ENCODE measurements around the gene CD40LG.
A peak's percentile ranks its signal among the peaks of the same experiment; 100 is the strongest.

Gene CD40LG

DNA sequence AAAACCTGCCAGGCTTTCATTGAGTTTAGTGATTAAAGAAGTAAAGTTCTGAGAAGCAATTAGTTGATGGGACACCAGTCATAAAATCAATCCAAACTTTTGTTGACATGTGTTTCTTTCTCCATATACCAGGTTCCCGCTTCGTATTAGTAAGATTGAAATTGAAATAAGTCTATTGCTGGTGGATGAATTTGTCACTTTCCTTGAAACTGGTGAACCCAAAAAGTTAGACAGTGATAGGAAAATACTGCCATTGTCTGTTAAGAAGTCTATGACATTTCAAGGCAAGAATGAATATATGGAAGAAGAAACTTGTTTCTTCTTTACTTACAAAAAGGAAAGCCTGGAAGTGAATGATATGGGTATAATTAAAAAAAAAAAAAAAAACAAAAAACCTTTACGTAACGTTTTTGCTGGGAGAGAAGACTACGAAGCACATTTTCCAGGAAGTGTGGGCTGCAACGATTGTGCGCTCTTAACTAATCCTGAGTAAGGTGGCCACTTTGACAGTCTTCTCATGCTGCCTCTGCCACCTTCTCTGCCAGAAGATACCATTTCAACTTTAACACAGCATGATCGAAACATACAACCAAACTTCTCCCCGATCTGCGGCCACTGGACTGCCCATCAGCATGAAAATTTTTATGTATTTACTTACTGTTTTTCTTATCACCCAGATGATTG is at the start of gene CD40LG:
CD40LG (plus strand) TSS at position 482 of the 684 bp plus-strand sequence; CDS start at position 573, 91 bp downstream.
- H3K36me3 ChIP-seq (ENCODE audit: control insufficient read depth in 2 of 2, insufficient read depth in 2 of 2, low read length in 2 of 2), result no peaks in the 10 kb centered on the region
- H3K4me3 ChIP-seq (ENCODE audit: low read length in 2 of 2), result peak within 1 kb of the TSS in 1 of 2 donors; percentile 48
- no peak within 1 kb of the TSS for H3K27ac ChIP-seq (ENCODE audit: low read depth in 2 of 2, low read length in 2 of 2)
- no peaks in the 10 kb centered on the region for H3K9me3 ChIP-seq (ENCODE audit: control insufficient read depth in 2 of 2, low read length in 2 of 2)
- no peaks in the 10 kb centered on the region for H3K4me1 ChIP-seq (ENCODE audit: control insufficient read depth in 2 of 2, insufficient read depth in 2 of 2, low read length in 2 of 2)
- H3K9ac ChIP-seq (ENCODE audit: low read depth in 1 of 2, low read length in 2 of 2), result peak within 1 kb of the TSS in 1 of 2 donors; percentile 17
- H3K27me3 ChIP-seq (ENCODE audit: control insufficient read depth in 2 of 2, insufficient read depth in 2 of 2, low read length in 2 of 2), result peaks cover 0 to 2% of the 10 kb centered on the region in 2 donors

DNA sequence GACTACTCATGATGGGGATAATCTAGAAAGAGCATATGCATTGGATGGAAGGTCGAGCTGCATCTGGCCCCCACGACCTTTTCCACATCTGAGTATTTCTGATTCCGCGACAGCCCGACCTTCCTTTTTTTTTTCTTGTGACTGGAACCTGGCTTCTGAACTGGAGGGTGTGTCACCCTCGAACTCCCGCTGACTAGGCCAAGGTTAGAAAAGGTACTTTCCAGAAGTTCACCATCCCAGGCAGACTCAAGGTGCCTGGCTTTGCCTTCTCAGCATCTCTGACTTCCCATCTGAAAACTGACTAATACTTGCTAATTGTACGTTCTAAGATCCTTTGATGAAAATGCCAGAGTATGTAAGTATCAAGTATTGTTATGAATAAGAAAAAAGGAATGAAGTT is 49.3 kb upstream of the CD40LG start:
- H3K27ac ChIP-seq (ENCODE audit: low read depth in 2 of 2, low read length in 2 of 2), result no peak overlapping the region
- H3K4me1 ChIP-seq (ENCODE audit: control insufficient read depth in 2 of 2, insufficient read depth in 2 of 2, low read length in 2 of 2), result no peaks in the 10 kb centered on the region
- H3K9ac ChIP-seq (ENCODE audit: low read depth in 1 of 2, low read length in 2 of 2), result no peak overlapping the region
- no peak overlapping the region for H3K4me3 ChIP-seq (ENCODE audit: low read length in 2 of 2)
- H3K27me3 ChIP-seq (ENCODE audit: control insufficient read depth in 2 of 2, insufficient read depth in 2 of 2, low read length in 2 of 2), result no peaks in the 10 kb centered on the region
- H3K9me3 ChIP-seq (ENCODE audit: control insufficient read depth in 2 of 2, low read length in 2 of 2), result no peaks in the 10 kb centered on the region
- H3K36me3 ChIP-seq (ENCODE audit: control insufficient read depth in 2 of 2, insufficient read depth in 2 of 2, low read length in 2 of 2), result no peaks in the 10 kb centered on the region

DNA sequence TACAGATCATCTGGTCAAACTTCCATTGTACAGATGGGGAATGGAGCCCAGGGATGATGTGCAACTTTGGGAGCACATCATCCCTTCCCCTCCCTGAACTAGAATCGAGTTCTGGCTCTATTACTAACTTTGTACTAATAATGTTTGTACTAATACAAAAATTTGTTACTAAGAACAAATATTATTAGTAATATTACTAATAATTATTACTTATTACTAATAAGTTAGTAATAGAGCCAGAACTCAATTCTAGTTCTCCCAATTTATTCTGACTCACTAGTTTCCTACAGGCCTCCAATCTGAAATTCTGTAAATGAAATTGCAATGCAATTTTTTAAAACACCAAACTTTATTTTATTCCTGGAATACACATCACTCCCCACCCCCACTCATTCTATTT is 47.9 kb upstream of the CD40LG start:
- no peak overlapping the region for H3K4me3 ChIP-seq (ENCODE audit: low read length in 2 of 2)
- H3K27me3 ChIP-seq (ENCODE audit: control insufficient read depth in 2 of 2, insufficient read depth in 2 of 2, low read length in 2 of 2), result no peaks in the 10 kb centered on the region
- no peaks in the 10 kb centered on the region for H3K36me3 ChIP-seq (ENCODE audit: control insufficient read depth in 2 of 2, insufficient read depth in 2 of 2, low read length in 2 of 2)
- H3K9ac ChIP-seq (ENCODE audit: low read depth in 1 of 2, low read length in 2 of 2), result no peak overlapping the region
- no peaks in the 10 kb centered on the region for H3K9me3 ChIP-seq (ENCODE audit: control insufficient read depth in 2 of 2, low read length in 2 of 2)
- H3K4me1 ChIP-seq (ENCODE audit: control insufficient read depth in 2 of 2, insufficient read depth in 2 of 2, low read length in 2 of 2), result no peaks in the 10 kb centered on the region
- no peak overlapping the region for H3K27ac ChIP-seq (ENCODE audit: low read depth in 2 of 2, low read length in 2 of 2)

GRCh38 chrX:136607236-136607635 is 40.7 kb upstream of the CD40LG start:
- no peak overlapping the region for H3K4me3 ChIP-seq (ENCODE audit: low read length in 2 of 2)
- H3K27ac ChIP-seq (ENCODE audit: low read depth in 2 of 2, low read length in 2 of 2), result no peak overlapping the region
- no peaks in the 10 kb centered on the region for H3K4me1 ChIP-seq (ENCODE audit: control insufficient read depth in 2 of 2, insufficient read depth in 2 of 2, low read length in 2 of 2)
- H3K36me3 ChIP-seq (ENCODE audit: control insufficient read depth in 2 of 2, insufficient read depth in 2 of 2, low read length in 2 of 2), result no peaks in the 10 kb centered on the region
- H3K9ac ChIP-seq (ENCODE audit: low read depth in 1 of 2, low read length in 2 of 2), result no peak overlapping the region
- no peaks in the 10 kb centered on the region for H3K9me3 ChIP-seq (ENCODE audit: control insufficient read depth in 2 of 2, low read length in 2 of 2)
- H3K27me3 ChIP-seq (ENCODE audit: control insufficient read depth in 2 of 2, insufficient read depth in 2 of 2, low read length in 2 of 2), result no peaks in the 10 kb centered on the region

GRCh38 chrX:136608295-136608933 is 39.5 kb upstream of the CD40LG start:
- H3K27me3 ChIP-seq (ENCODE audit: control insufficient read depth in 2 of 2, insufficient read depth in 2 of 2, low read length in 2 of 2), result no peaks in the 10 kb centered on the region
- H3K9me3 ChIP-seq (ENCODE audit: control insufficient read depth in 2 of 2, low read length in 2 of 2), result no peaks in the 10 kb centered on the region
- no peaks in the 10 kb centered on the region for H3K4me1 ChIP-seq (ENCODE audit: control insufficient read depth in 2 of 2, insufficient read depth in 2 of 2, low read length in 2 of 2)
- H3K36me3 ChIP-seq (ENCODE audit: control insufficient read depth in 2 of 2, insufficient read depth in 2 of 2, low read length in 2 of 2), result no peaks in the 10 kb centered on the region
- H3K27ac ChIP-seq (ENCODE audit: low read depth in 2 of 2, low read length in 2 of 2), result no peak overlapping the region
- H3K9ac ChIP-seq (ENCODE audit: low read depth in 1 of 2, low read length in 2 of 2), result no peak overlapping the region
- peak overlapping the region in 1 of 2 donors; percentile 0 for H3K4me3 ChIP-seq (ENCODE audit: low read length in 2 of 2)

DNA sequence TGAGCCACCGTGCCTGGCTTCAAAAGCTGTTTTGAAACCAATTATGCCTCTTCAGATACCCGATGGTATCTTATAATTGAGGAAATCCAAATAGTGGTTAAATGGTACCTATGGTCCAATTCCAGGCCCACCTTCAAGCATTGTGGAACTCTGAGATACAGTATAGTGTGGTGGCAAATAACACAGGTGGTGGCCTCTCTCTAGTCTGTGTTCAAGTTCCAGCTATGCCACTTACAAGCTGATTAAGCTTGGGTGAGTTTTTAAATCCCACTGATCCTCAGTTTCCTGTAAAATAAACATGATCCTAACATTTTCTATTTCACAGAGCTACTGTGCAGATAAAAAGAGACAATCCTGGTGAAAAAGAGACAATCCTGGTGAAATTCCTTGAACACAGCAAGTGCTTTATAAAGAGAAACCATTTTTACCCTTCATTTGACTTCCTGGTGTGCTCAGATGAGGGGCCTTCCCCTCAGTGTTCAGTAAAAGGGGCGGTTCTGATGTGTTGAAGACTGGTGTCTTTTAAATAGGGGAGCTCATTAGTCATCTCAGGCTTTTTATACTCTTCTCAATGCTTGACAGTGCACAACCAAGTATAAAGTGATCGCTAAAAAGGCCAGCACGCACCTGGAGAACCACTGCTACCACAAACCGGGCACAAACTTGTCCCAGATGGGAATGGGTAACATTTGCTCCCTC is 30.8 kb upstream of the CD40LG start:
- H3K9ac ChIP-seq (ENCODE audit: low read depth in 1 of 2, low read length in 2 of 2), result no peak overlapping the region
- no peak overlapping the region for H3K27ac ChIP-seq (ENCODE audit: low read depth in 2 of 2, low read length in 2 of 2)
- no peaks in the 10 kb centered on the region for H3K4me1 ChIP-seq (ENCODE audit: control insufficient read depth in 2 of 2, insufficient read depth in 2 of 2, low read length in 2 of 2)
- H3K4me3 ChIP-seq (ENCODE audit: low read length in 2 of 2), result no peak overlapping the region
- no peaks in the 10 kb centered on the region for H3K9me3 ChIP-seq (ENCODE audit: control insufficient read depth in 2 of 2, low read length in 2 of 2)
- no peaks in the 10 kb centered on the region for H3K36me3 ChIP-seq (ENCODE audit: control insufficient read depth in 2 of 2, insufficient read depth in 2 of 2, low read length in 2 of 2)
- peaks cover 0 to 2% of the 10 kb centered on the region in 2 donors for H3K27me3 ChIP-seq (ENCODE audit: control insufficient read depth in 2 of 2, insufficient read depth in 2 of 2, low read length in 2 of 2)

DNA sequence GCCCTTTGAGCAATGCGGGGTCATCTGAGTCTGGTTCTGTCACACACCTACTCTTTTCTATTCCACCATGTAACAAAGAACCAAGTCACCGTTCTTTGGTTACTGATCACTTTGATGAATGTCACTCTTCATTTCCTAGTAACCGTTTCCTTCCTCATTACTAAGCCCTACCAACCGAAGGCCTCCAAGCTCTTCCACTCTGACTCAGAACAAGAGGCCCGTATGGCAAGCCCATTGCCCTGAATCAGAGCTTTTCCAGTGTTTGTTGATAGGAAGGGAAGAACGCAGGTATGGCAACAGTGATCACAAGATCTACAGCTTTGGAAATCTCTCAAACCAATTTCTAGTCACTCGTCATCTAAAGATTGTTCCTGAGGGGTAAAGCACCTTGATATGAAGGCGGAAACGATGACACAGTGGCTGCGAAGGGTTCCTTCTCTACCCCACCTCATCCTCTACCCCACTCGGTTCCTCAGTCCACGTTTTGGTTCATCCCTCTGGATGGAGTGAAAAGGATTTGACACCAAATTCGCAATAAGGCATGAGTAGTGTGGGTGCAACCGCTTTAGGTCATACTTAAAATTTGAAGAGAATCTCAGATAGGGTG is 28.0 kb upstream of the CD40LG start:
- no peaks in the 10 kb centered on the region for H3K36me3 ChIP-seq (ENCODE audit: control insufficient read depth in 2 of 2, insufficient read depth in 2 of 2, low read length in 2 of 2)
- no peaks in the 10 kb centered on the region for H3K4me1 ChIP-seq (ENCODE audit: control insufficient read depth in 2 of 2, insufficient read depth in 2 of 2, low read length in 2 of 2)
- H3K4me3 ChIP-seq (ENCODE audit: low read length in 2 of 2), result no peak overlapping the region
- H3K27me3 ChIP-seq (ENCODE audit: control insufficient read depth in 2 of 2, insufficient read depth in 2 of 2, low read length in 2 of 2), result peaks cover 0 to 2% of the 10 kb centered on the region in 2 donors
- no peak overlapping the region for H3K9ac ChIP-seq (ENCODE audit: low read depth in 1 of 2, low read length in 2 of 2)
- no peaks in the 10 kb centered on the region for H3K9me3 ChIP-seq (ENCODE audit: control insufficient read depth in 2 of 2, low read length in 2 of 2)
- no peak overlapping the region for H3K27ac ChIP-seq (ENCODE audit: low read depth in 2 of 2, low read length in 2 of 2)

DNA sequence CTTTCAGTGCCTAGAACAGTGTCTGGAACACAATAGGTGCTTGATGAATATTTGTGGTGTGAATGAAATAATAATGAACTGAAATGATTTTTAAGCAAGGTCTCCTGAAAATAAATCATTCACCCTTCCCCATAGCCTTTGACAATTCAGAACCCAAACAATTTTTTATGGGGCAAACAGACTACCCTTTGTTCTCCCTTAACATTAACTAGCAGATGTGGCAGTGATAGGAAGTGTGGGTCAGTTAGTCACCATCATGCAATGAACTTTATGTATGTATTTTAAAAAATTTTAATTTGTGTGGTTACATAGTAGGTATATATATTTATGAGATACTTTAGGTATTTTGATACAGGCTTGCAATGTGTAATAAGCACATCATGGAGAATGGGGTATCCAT is 27.2 kb upstream of the CD40LG start:
- H3K27ac ChIP-seq (ENCODE audit: low read depth in 2 of 2, low read length in 2 of 2), result no peak overlapping the region
- no peak overlapping the region for H3K9ac ChIP-seq (ENCODE audit: low read depth in 1 of 2, low read length in 2 of 2)
- H3K4me1 ChIP-seq (ENCODE audit: control insufficient read depth in 2 of 2, insufficient read depth in 2 of 2, low read length in 2 of 2), result no peaks in the 10 kb centered on the region
- H3K36me3 ChIP-seq (ENCODE audit: control insufficient read depth in 2 of 2, insufficient read depth in 2 of 2, low read length in 2 of 2), result no peaks in the 10 kb centered on the region
- H3K4me3 ChIP-seq (ENCODE audit: low read length in 2 of 2), result no peak overlapping the region
- no peaks in the 10 kb centered on the region for H3K9me3 ChIP-seq (ENCODE audit: control insufficient read depth in 2 of 2, low read length in 2 of 2)
- H3K27me3 ChIP-seq (ENCODE audit: control insufficient read depth in 2 of 2, insufficient read depth in 2 of 2, low read length in 2 of 2), result peaks cover 0 to 2% of the 10 kb centered on the region in 2 donors

GRCh38 chrX:136622568-136622967 is 25.4 kb upstream of the CD40LG start:
- H3K9ac ChIP-seq (ENCODE audit: low read depth in 1 of 2, low read length in 2 of 2), result no peak overlapping the region
- peaks cover 0 to 5% of the 10 kb centered on the region in 2 donors for H3K27me3 ChIP-seq (ENCODE audit: control insufficient read depth in 2 of 2, insufficient read depth in 2 of 2, low read length in 2 of 2)
- H3K4me3 ChIP-seq (ENCODE audit: low read length in 2 of 2), result no peak overlapping the region
- H3K9me3 ChIP-seq (ENCODE audit: control insufficient read depth in 2 of 2, low read length in 2 of 2), result no peaks in the 10 kb centered on the region
- no peaks in the 10 kb centered on the region for H3K36me3 ChIP-seq (ENCODE audit: control insufficient read depth in 2 of 2, insufficient read depth in 2 of 2, low read length in 2 of 2)
- H3K27ac ChIP-seq (ENCODE audit: low read depth in 2 of 2, low read length in 2 of 2), result no peak overlapping the region
- no peaks in the 10 kb centered on the region for H3K4me1 ChIP-seq (ENCODE audit: control insufficient read depth in 2 of 2, insufficient read depth in 2 of 2, low read length in 2 of 2)

- Histone ChIP-seq H3K4me3 (ENCODE audit: low read length in 2 of 2) (no peak overlapping the region), H3K4me1 (ENCODE audit: control insufficient read depth in 2 of 2, insufficient read depth in 2 of 2, low read length in 2 of 2) (no peaks in the 10 kb centered on the region), H3K9me3 (ENCODE audit: control insufficient read depth in 2 of 2, low read length in 2 of 2) (no peaks in the 10 kb centered on the region), H3K9ac (ENCODE audit: low read depth in 1 of 2, low read length in 2 of 2) (no peak overlapping the region), H3K27ac (ENCODE audit: low read depth in 2 of 2, low read length in 2 of 2) (no peak overlapping the region), H3K27me3 (ENCODE audit: control insufficient read depth in 2 of 2, insufficient read depth in 2 of 2, low read length in 2 of 2) (peaks cover 0 to 5% of the 10 kb centered on the region in 2 donors), H3K36me3 (ENCODE audit: control insufficient read depth in 2 of 2, insufficient read depth in 2 of 2, low read length in 2 of 2) (no peaks in the 10 kb centered on the region)
Observed at GRCh38 chrX:136623396-136623795, 24.6 kb upstream of the CD40LG start.
